ENCODE data around the gene ATL2. TPM values are rescaled to one million over a fixed set of nuclear protein-coding genes. Genes with fewer than 3 reads are reported as not detected.

The ATL2 gene
- total and polyA plus RNA-seq, 2 donors (not counting 3 experiments of a cell fraction or from before 2014, with no cell fraction given), result 23.9 to 45.5 TPM

- POLR2A ChIA-PET, result no interaction called here
Observed at GRCh38 chr2:38284971-38285370, 92.1 kb downstream of the ATL2 start.

More at GRCh38 chr2:38284971-38285370, 92.1 kb downstream of the ATL2 start:
- Histone ChIP-seq H3K4me3 (replicated peaks in 1 of 3; ENCODE audit: insufficient read depth in 1 of 3, low read depth in 1 of 3, low read length in 3 of 3) (no peak overlapping the region), H3K27ac (ENCODE audit: insufficient read depth, low read depth, low read length) (no peak overlapping the region), H4K20me1 (replicated peaks; ENCODE audit: control insufficient read depth, extremely low read depth, insufficient read depth, low read length) (no peaks in the 10 kb centered on the region), H3K9ac (replicated peaks; ENCODE audit: extremely low read depth, insufficient read depth, low read length) (no peak overlapping the region), H3K79me2 (ENCODE audit: control insufficient read depth, insufficient read depth, low read length) (no peaks in the 10 kb centered on the region), H3K9me3 (replicated peaks; ENCODE audit: control insufficient read depth, insufficient read depth, low read length) (no peaks in the 10 kb centered on the region), H3K4me2 (ENCODE audit: insufficient read depth, low read length) (no peak overlapping the region), H3K4me1 (ENCODE audit: control insufficient read depth, extremely low read depth, insufficient read depth, low read length) (no peaks in the 10 kb centered on the region), H3K9me1 (replicated peaks; ENCODE audit: control insufficient read depth, extremely low read depth, insufficient read depth, low read length) (no peaks in the 10 kb centered on the region), H2AFZ (ENCODE audit: low read depth, low read length) (no peak overlapping the region), H3K36me3 (ENCODE audit: control insufficient read depth in 2 of 2, extremely low read depth in 1 of 2, insufficient read depth in 2 of 2, low read length in 2 of 2) (no peaks in the 10 kb centered on the region), H3K27me3 (ENCODE audit: control insufficient read depth in 2 of 2, insufficient read depth in 2 of 2, low read length in 2 of 2) (peaks cover 0 to 5% of the 10 kb centered on the region in 2 experiments)
- no peak for TF ChIP-seq JUN (IDR thresholded peaks at IDR 0.05; ENCODE audit: borderline replicate concordance, insufficient read depth, insufficient read length, low read depth)
- no peak for TF ChIP-seq CTCF (IDR thresholded peaks at IDR 0.05; ENCODE audit: extremely low read depth in 1 of 2, insufficient read depth in 1 of 2, low read depth in 1 of 2, low read length in 2 of 2)
- no peak for TF ChIP-seq MYC (IDR thresholded peaks at IDR 0.05; ENCODE audit: low read depth, low read length)
- no peak for TF ChIP-seq GATA2 (IDR thresholded peaks at IDR 0.05; ENCODE audit: insufficient read depth, insufficient read length, low read depth, low read length)
- CTCF ChIA-PET, result no interaction called here
- intact Hi-C loops (cut with micrococcal nuclease), result no loop called here
- dilution Hi-C loops (cut with MboI; ENCODE audit: extremely low pct_ligation_motif_present, low sequenced_read_pairs), result no loop called here
- DNase-seq (ENCODE audit: low read depth, low spot score) (no peak), FAIRE-seq (no peak)
- no TSS peak for BruUV-seq (replicated peaks)
